ENCODE results near the gene YPEL4.

DNA sequence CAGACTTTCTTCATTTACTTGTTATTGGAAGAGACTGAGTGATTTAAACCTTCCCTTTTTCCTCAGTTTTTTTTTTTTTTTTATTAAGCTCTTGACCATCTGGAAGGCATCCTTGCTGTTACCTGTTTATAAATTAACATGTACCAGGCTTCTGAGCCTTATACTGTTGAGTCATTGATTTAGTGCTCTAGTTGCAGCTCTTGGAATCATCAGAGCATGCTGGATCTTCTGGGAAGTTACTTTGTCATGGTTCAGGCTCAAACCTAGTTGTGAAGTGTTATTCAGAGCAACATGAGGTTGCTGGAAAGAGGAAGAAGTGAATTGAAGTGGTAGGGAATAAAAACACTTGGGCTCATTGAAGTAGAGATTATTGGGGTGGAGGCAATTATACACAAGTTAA, 24.5 kb upstream of the YPEL4 start:
- TF ChIP-seq, protein P1, sequence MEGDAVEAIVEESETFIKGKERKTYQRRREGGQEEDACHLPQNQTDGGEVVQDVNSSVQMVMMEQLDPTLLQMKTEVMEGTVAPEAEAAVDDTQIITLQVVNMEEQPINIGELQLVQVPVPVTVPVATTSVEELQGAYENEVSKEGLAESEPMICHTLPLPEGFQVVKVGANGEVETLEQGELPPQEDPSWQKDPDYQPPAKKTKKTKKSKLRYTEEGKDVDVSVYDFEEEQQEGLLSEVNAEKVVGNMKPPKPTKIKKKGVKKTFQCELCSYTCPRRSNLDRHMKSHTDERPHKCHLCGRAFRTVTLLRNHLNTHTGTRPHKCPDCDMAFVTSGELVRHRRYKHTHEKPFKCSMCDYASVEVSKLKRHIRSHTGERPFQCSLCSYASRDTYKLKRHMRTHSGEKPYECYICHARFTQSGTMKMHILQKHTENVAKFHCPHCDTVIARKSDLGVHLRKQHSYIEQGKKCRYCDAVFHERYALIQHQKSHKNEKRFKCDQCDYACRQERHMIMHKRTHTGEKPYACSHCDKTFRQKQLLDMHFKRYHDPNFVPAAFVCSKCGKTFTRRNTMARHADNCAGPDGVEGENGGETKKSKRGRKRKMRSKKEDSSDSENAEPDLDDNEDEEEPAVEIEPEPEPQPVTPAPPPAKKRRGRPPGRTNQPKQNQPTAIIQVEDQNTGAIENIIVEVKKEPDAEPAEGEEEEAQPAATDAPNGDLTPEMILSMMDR (IDR thresholded peaks at IDR 0.05; ENCODE audit: low read depth, low read length, poor library complexity, severe bottlenecking), result no peak
- no peak for TF ChIP-seq EZH2phosphoT487 (IDR thresholded peaks at IDR 0.05; ENCODE audit: borderline replicate concordance, low read length)
